HG03457 (cell line): ENCODE results near the gene PITPNC1.
"Not testable (repeated sequence)": the region's sequence is repeated elsewhere in the genome, so short reads cannot be mapped to it uniquely, and the experiment has no call there.

Experiments
- ATAC-seq: cut with Tn5 transposase; IDR thresholded peaks from one replicate; pipeline ENCODE4 v1.9.1; 2021; ENCODE audit warnings: moderate number of reproducible peaks; ENCODE audit not compliant: unreplicated experiment

Gene PITPNC1

GRCh38 chr17:67666028-67666427, 288.9 kb downstream of the PITPNC1 start:
- no peak for ATAC-seq

GRCh38 chr17:67666710-67667109, 289.6 kb downstream of the PITPNC1 start:
- no peak for ATAC-seq

GRCh38 chr17:67671493-67671892, 294.4 kb downstream of the PITPNC1 start:
- no peak for ATAC-seq

- ATAC-seq, result no peak
Measured at GRCh38 chr17:67672592-67673335, 295.7 kb downstream of the PITPNC1 start.

GRCh38 chr17:67675481-67675880, 298.4 kb downstream of the PITPNC1 start:
- no peak for ATAC-seq

GRCh38 chr17:67676305-67676704, 299.2 kb downstream of the PITPNC1 start:
- ATAC-seq, result no peak

GRCh38 chr17:67678414-67678813, 301.3 kb downstream of the PITPNC1 start:
- no peak for ATAC-seq

GRCh38 chr17:67679225-67679624, 302.1 kb downstream of the PITPNC1 start:
- no peak for ATAC-seq

GRCh38 chr17:67679721-67680120, 302.6 kb downstream of the PITPNC1 start:
- no peak for ATAC-seq

- no peak for ATAC-seq
Measured at GRCh38 chr17:67680445-67681224, 303.6 kb downstream of the PITPNC1 start.

- no peak for ATAC-seq
Measured at GRCh38 chr17:67682196-67682595, 305.1 kb downstream of the PITPNC1 start.

GRCh38 chr17:67685351-67685750, 308.3 kb downstream of the PITPNC1 start:
- no peak for ATAC-seq

- ATAC-seq, result no peak
Measured at GRCh38 chr17:67686241-67686640, 309.2 kb downstream of the PITPNC1 start.

GRCh38 chr17:67687511-67687910, 310.4 kb downstream of the PITPNC1 start:
- no peak for ATAC-seq

- ATAC-seq, result no peak
Measured at GRCh38 chr17:67689534-67690177, 312.6 kb downstream of the PITPNC1 start.

- ATAC-seq, result no peak
Measured at GRCh38 chr17:67693811-67694210, 316.7 kb downstream of the PITPNC1 start.

- no peak for ATAC-seq
Measured at GRCh38 chr17:67696347-67696746, 319.3 kb downstream of the PITPNC1 start.

GRCh38 chr17:67696853-67697498, 319.9 kb downstream of the PITPNC1 start:
- ATAC-seq, result no peak

GRCh38 chr17:67700037-67700724, 323.1 kb downstream of the PITPNC1 start:
- no peak for ATAC-seq

- ATAC-seq, result no peak
Measured at GRCh38 chr17:67700725-67701119, 323.6 kb downstream of the PITPNC1 start.

- ATAC-seq, result not testable (repeated sequence)
Measured at GRCh38 chr17:67702861-67703260, 325.8 kb downstream of the PITPNC1 start.
